HUES64 (cell line): ENCODE results near the gene TBC1D5.

ENCODE experiments used
- H3K27ac ChIP-seq: 2 replicates; pipeline ENCODE4 v1.7.0; 2013; ENCODE audit warnings: low read depth, low read length, inconsistent platforms
- H3K27me3 ChIP-seq: 2 replicates; pipeline ENCODE4 v1.6.1; 2013; ENCODE audit warnings: mild to moderate bottlenecking, low read length; ENCODE audit not compliant: insufficient read depth
- H3K36me3 ChIP-seq: 2 replicates; pipeline ENCODE4 v1.6.1; 2013; ENCODE audit warnings: mild to moderate bottlenecking, low read length; ENCODE audit not compliant: insufficient read depth
- H3K4me1 ChIP-seq: 2 replicates; pipeline ENCODE4 v1.6.1; 2013; ENCODE audit warnings: mild to moderate bottlenecking, low read length, moderate library complexity; ENCODE audit not compliant: insufficient read depth
- H3K4me3 ChIP-seq: 2 replicates; pipeline ENCODE4 v1.5.1; 2013; ENCODE audit warnings: mild to moderate bottlenecking, low read length, moderate library complexity
- H3K9ac ChIP-seq: 2 replicates; pipeline ENCODE4 v1.6.1; 2013; ENCODE audit warnings: mild to moderate bottlenecking, low read depth, low read length
- H3K9me3 ChIP-seq: 2 replicates; pipeline ENCODE4 v1.6.1; 2013; ENCODE audit warnings: low read depth, low read length; ENCODE audit not compliant: insufficient read depth
- WGBS: fragments of 150-250, 120-280 bp; methylation state at CpG from one replicate; pipeline ENCODE4 v1.1.7; 2013; ENCODE audit warnings: missing lambda C conversion rate; 5-methylcytosine and 5-hydroxymethylcytosine counted together

Gene TBC1D5

GRCh38 chr3:17313746-17314145 is 428.7 kb downstream of the TBC1D5 start:
- peaks cover 5% of the 10 kb centered on the region; the same call in 1 of the 2 replicates for H3K4me1 ChIP-seq
- no peak overlapping the region for H3K4me3 ChIP-seq
- no peak overlapping the region for H3K27ac ChIP-seq
- 88% methylated on average over 2 of the region's 3 CpGs for WGBS
- no peaks in the 10 kb centered on the region for H3K27me3 ChIP-seq
- no peaks in the 10 kb centered on the region for H3K9me3 ChIP-seq
- H3K36me3 ChIP-seq, result no peaks in the 10 kb centered on the region
- no peak overlapping the region for H3K9ac ChIP-seq

GRCh38 chr3:17310983-17311382 is 431.4 kb downstream of the TBC1D5 start:
- Histone ChIP-seq H3K36me3 (no peaks in the 10 kb centered on the region), H3K27ac (no peak overlapping the region), H3K27me3 (no peaks in the 10 kb centered on the region), H3K9me3 (no peaks in the 10 kb centered on the region), H3K9ac (no peak overlapping the region), H3K4me1 (no peaks in the 10 kb centered on the region), H3K4me3 (no peak overlapping the region)

GRCh38 chr3:17307887-17308286 is 434.5 kb downstream of the TBC1D5 start:
- Histone ChIP-seq H3K9ac (no peak overlapping the region), H3K27ac (no peak overlapping the region), H3K9me3 (no peaks in the 10 kb centered on the region), H3K27me3 (no peaks in the 10 kb centered on the region), H3K4me1 (no peaks in the 10 kb centered on the region), H3K4me3 (no peak overlapping the region), H3K36me3 (no peaks in the 10 kb centered on the region)
- 92% methylated on average over 5 of the region's 5 CpGs for WGBS

GRCh38 chr3:17307482-17307881 is 434.9 kb downstream of the TBC1D5 start:
- WGBS, result no CpG with 5 or more reads among the region's 1 CpG
- H3K36me3 ChIP-seq, result no peaks in the 10 kb centered on the region
- no peaks in the 10 kb centered on the region for H3K4me1 ChIP-seq
- H3K27ac ChIP-seq, result no peak overlapping the region
- H3K9me3 ChIP-seq, result no peaks in the 10 kb centered on the region
- no peak overlapping the region for H3K9ac ChIP-seq
- no peak overlapping the region for H3K4me3 ChIP-seq
- no peaks in the 10 kb centered on the region for H3K27me3 ChIP-seq

- no peak overlapping the region for H3K4me3 ChIP-seq
- H3K27ac ChIP-seq, result no peak overlapping the region
- H3K27me3 ChIP-seq, result no peaks in the 10 kb centered on the region
- 57% methylated on average over 1 of the region's 1 CpG for WGBS
- H3K36me3 ChIP-seq, result no peaks in the 10 kb centered on the region
- H3K9ac ChIP-seq, result no peak overlapping the region
- H3K9me3 ChIP-seq, result no peaks in the 10 kb centered on the region
- no peaks in the 10 kb centered on the region for H3K4me1 ChIP-seq
Observed at GRCh38 chr3:17304969-17305368, 437.5 kb downstream of the TBC1D5 start.

- H3K4me3 ChIP-seq, result no peak overlapping the region
- no peaks in the 10 kb centered on the region for H3K36me3 ChIP-seq
- H3K27ac ChIP-seq, result no peak overlapping the region
- H3K4me1 ChIP-seq, result no peaks in the 10 kb centered on the region
- H3K9me3 ChIP-seq, result no peaks in the 10 kb centered on the region
- no peak overlapping the region for H3K9ac ChIP-seq
- no peaks in the 10 kb centered on the region for H3K27me3 ChIP-seq
Observed at GRCh38 chr3:17302774-17303173, 439.7 kb downstream of the TBC1D5 start.

- H3K27ac ChIP-seq, result no peak overlapping the region
- no peaks in the 10 kb centered on the region for H3K27me3 ChIP-seq
- 82% methylated on average over 2 of the region's 2 CpGs for WGBS
- no peak overlapping the region for H3K9ac ChIP-seq
- H3K4me1 ChIP-seq, result no peaks in the 10 kb centered on the region
- no peaks in the 10 kb centered on the region for H3K9me3 ChIP-seq
- no peaks in the 10 kb centered on the region for H3K36me3 ChIP-seq
- H3K4me3 ChIP-seq, result no peak overlapping the region
Observed at GRCh38 chr3:17302170-17302569, 440.3 kb downstream of the TBC1D5 start.

GRCh38 chr3:17301271-17301670 is 441.2 kb downstream of the TBC1D5 start:
- WGBS, result 100% methylated on average over 1 of the region's 2 CpGs
- Histone ChIP-seq H3K4me3 (no peak overlapping the region), H3K27ac (no peak overlapping the region), H3K4me1 (no peaks in the 10 kb centered on the region), H3K36me3 (no peaks in the 10 kb centered on the region), H3K9ac (no peak overlapping the region), H3K9me3 (no peaks in the 10 kb centered on the region), H3K27me3 (no peaks in the 10 kb centered on the region)

- no peak overlapping the region for H3K9ac ChIP-seq
- H3K27me3 ChIP-seq, result no peaks in the 10 kb centered on the region
- no peaks in the 10 kb centered on the region for H3K4me1 ChIP-seq
- 90% methylated on average over 4 of the region's 4 CpGs for WGBS
- no peaks in the 10 kb centered on the region for H3K9me3 ChIP-seq
- H3K4me3 ChIP-seq, result no peak overlapping the region
- H3K27ac ChIP-seq, result no peak overlapping the region
- no peaks in the 10 kb centered on the region for H3K36me3 ChIP-seq
Observed at GRCh38 chr3:17300441-17300840, 442.0 kb downstream of the TBC1D5 start.

- no peaks in the 10 kb centered on the region for H3K36me3 ChIP-seq
- no peaks in the 10 kb centered on the region for H3K9me3 ChIP-seq
- H3K4me1 ChIP-seq, result no peaks in the 10 kb centered on the region
- H3K9ac ChIP-seq, result no peak overlapping the region
- H3K27me3 ChIP-seq, result no peaks in the 10 kb centered on the region
- no peak overlapping the region for H3K27ac ChIP-seq
- H3K4me3 ChIP-seq, result no peak overlapping the region
Observed at GRCh38 chr3:17298038-17298437, 444.4 kb downstream of the TBC1D5 start.

GRCh38 chr3:17292556-17292955 is 449.9 kb downstream of the TBC1D5 start:
- H3K27me3 ChIP-seq, result no peaks in the 10 kb centered on the region
- no peaks in the 10 kb centered on the region for H3K9me3 ChIP-seq
- H3K9ac ChIP-seq, result no peak overlapping the region
- H3K4me3 ChIP-seq, result no peak overlapping the region
- no peak overlapping the region for H3K27ac ChIP-seq
- H3K36me3 ChIP-seq, result no peaks in the 10 kb centered on the region
- H3K4me1 ChIP-seq, result no peaks in the 10 kb centered on the region

GRCh38 chr3:17290894-17291293 is 451.5 kb downstream of the TBC1D5 start:
- Histone ChIP-seq H3K9me3 (no peaks in the 10 kb centered on the region), H3K27ac (no peak overlapping the region), H3K4me1 (no peaks in the 10 kb centered on the region), H3K9ac (no peak overlapping the region), H3K27me3 (no peaks in the 10 kb centered on the region), H3K4me3 (no peak overlapping the region), H3K36me3 (no peaks in the 10 kb centered on the region)
- 97% methylated on average over 2 of the region's 2 CpGs for WGBS
